GM12864 (cell line): Measurements from ENCODE around the gene ALPK3.

ENCODE experiments used
- DNase-seq: peaks from one replicate; pipeline ENCODE4 v3.0.0-alpha.2; 2011; ENCODE audit warnings: low read depth
- H3K4me3 ChIP-seq: 2 replicates; pipeline ENCODE4 v1.5.1; 2011; ENCODE audit warnings: mild to moderate bottlenecking, low read depth, low read length, control low read depth
- TF ChIP-seq, protein P1 (sequence below): IDR thresholded peaks from 2 replicates; pipeline ENCODE4 v1.5.1; 2011; ENCODE audit warnings: low read depth, mild to moderate bottlenecking, moderate library complexity, low read length, control low read depth, inconsistent platforms; ENCODE audit errors: missing control alignments

The ALPK3 gene

GRCh38 chr15:84855136-84855535 lies 38.0 kb downstream of the ALPK3 start:
- DNase-seq, result no peak
- TF ChIP-seq, protein P1, sequence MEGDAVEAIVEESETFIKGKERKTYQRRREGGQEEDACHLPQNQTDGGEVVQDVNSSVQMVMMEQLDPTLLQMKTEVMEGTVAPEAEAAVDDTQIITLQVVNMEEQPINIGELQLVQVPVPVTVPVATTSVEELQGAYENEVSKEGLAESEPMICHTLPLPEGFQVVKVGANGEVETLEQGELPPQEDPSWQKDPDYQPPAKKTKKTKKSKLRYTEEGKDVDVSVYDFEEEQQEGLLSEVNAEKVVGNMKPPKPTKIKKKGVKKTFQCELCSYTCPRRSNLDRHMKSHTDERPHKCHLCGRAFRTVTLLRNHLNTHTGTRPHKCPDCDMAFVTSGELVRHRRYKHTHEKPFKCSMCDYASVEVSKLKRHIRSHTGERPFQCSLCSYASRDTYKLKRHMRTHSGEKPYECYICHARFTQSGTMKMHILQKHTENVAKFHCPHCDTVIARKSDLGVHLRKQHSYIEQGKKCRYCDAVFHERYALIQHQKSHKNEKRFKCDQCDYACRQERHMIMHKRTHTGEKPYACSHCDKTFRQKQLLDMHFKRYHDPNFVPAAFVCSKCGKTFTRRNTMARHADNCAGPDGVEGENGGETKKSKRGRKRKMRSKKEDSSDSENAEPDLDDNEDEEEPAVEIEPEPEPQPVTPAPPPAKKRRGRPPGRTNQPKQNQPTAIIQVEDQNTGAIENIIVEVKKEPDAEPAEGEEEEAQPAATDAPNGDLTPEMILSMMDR, result no peak
- H3K4me3 ChIP-seq, result no peak overlapping the region

DNA sequence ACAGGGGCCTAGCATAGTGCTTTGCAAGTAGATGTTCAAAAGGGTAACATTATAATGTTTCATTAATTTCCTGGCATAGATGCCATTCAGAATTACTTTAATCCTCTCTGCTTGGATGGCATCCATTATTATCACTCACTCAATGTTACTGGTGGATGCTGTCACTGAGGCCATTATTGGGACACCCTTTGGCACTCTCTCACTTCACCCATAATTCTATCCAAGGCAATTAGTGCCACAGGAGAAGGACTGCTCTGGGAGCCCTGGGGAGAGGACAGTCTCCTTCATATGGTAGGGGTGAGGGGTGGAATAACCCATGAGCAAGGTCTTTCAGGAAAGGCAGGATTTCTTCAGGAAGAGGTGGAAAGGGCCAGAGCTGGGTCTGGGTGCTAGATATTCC lies 38.6 kb downstream of the ALPK3 start:
- TF ChIP-seq, protein P1, result no peak
- no peak for DNase-seq
- H3K4me3 ChIP-seq, result no peak overlapping the region

- H3K4me3 ChIP-seq, result no peak overlapping the region
- TF ChIP-seq, protein P1, result no peak
- no peak for DNase-seq
These were observed 39.7 kb downstream of the ALPK3 start for GRCh38 chr15:84856731-84857417.

DNA sequence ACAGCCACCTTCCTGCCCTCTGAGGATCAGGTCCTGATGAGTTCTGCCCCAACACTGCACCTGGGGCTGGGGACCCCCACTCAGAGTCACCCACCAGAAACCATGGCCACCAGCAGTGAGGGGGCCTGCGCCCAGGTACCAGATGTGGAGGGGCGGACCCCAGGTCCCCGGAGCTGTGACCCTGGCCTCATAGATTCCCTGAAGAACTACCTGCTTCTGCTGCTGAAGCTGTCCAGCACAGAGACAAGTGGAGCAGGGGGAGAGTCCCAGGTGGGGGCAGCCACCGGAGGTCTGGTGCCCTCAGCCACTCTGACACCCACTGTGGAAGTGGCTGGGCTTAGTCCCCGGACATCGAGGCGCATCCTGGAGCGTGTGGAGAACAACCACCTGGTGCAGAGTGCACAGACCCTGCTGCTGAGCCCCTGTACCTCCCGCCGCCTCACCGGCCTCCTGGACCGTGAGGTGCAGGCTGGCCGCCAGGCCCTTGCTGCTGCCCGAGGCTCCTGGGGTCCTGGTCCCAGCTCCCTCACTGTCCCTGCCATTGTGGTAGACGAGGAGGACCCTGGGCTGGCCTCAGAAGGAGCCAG lies 40.4 kb downstream of the ALPK3 start:
- TF ChIP-seq, protein P1, result no peak
- no peak overlapping the region for H3K4me3 ChIP-seq
- DNase-seq, result no peak

GRCh38 chr15:84858231-84858630 lies 41.1 kb downstream of the ALPK3 start:
- H3K4me3 ChIP-seq, result no peak overlapping the region
- DNase-seq, result no peak
- TF ChIP-seq, protein P1, result no peak

DNA sequence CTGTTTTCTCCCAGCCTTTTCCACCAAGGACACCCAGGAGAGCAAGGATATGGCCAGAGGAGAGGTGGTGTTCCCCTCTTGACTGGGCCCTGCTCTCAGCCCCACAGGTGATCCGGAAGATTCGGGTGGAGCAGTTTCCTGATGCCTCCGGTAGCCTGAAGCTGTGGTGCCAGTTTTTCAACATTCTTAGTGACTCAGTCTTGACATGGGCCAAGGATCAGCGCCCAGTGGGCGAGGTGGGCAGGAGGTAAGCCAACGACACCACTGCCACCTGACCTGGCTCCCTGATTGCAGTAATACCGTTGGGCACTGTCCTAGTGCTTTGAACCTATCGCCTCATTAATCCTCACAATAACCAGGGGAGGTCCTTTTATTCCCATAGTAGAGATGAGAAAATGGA lies 42.0 kb downstream of the ALPK3 start:
- DNase-seq, result no peak
- TF ChIP-seq, protein P1, result no peak
- no peak overlapping the region for H3K4me3 ChIP-seq

DNA sequence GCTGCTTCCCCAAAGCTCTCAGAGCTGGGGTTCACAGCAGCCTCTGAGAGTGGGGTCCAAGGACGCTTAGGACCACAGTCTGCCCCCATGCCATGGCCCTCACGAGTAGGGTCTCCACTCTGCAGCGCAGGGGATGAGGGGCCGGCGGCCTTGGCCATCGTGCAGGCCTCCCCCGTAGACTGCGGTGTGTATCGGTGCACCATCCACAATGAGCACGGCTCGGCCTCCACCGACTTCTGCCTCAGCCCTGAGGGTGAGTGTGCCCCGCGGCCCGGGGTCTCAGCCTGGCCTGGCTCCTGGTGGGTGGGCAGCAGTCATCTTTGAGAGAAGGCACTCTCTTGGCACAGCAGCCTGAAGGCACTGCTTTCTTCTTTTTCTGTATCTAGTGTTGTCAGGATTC lies 42.5 kb downstream of the ALPK3 start:
- DNase-seq, result no peak
- TF ChIP-seq, protein P1, result no peak
- H3K4me3 ChIP-seq, result no peak overlapping the region
